ENCODE data around the gene SKAP2.

Gene SKAP2

DNA sequence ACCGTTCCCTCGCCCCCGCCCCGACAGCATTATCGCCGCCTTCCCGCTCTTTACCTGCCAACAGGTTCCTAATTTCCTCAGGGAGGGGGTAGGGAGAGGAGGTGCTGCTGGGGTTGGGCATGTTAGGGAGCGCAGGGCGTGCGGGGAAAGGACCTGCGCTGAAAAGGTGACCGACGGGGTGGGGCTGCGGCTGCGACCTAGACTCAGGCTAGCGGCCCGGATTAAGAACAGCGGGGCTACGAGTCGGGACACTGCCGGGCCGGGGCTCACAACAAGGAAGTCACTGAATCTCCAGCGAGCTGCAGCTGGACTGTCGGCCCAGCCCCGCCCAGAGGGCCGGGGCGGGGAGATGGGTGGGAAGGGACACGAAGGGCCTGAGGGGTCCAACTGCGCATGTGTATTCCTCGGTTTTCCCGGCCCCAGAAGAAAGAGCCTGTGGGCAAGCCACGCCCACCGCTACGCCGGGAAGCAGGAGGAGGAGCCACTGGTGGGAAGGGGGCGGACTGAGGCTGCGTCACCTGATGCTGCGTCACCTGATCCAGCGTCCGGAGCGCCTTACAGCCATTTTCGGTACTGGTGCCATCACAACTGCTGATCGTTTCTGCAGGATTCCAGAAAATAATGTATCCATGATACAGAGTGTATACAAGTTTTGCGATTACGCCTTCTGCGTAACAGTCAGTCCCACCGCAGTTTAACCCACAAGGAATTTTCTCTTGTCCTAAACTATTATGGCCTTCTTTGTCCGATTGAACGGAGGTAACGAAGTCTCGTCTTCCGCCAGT lies at the start of gene SKAP2 (continued):
- TF ChIP-seq KLF10 (tag by site-specific recombination; IDR thresholded peaks at IDR 0.05) (0 out of 2 replicates have a peak, but pooled peaks have one; percentile 29), REPIN1 (tag by site-specific recombination; IDR thresholded peaks at IDR 0.05; ENCODE audit: low read depth) (no peak), GFI1B (tag by site-specific recombination; IDR thresholded peaks at IDR 0.05) (no peak), ZBTB11 (tag by site-specific recombination; conservative IDR thresholded peaks at IDR 0.05; ENCODE audit: low read depth) (peak; percentile 76), ZNF785 (tag by site-specific recombination; IDR thresholded peaks at IDR 0.05) (no peak), ZEB2 (tag by site-specific recombination; IDR thresholded peaks at IDR 0.05) (no peak; the same call in 1 of the 2 replicates), ZBTB48 (tag by site-specific recombination; IDR thresholded peaks at IDR 0.05) (peak; percentile 63; the same call in 1 of the 2 replicates), ZNF645 (tag by site-specific recombination; IDR thresholded peaks at IDR 0.05) (no peak), ZNF658 (tag by site-specific recombination; IDR thresholded peaks at IDR 0.05) (no peak), ZNF416 (tag by site-specific recombination; IDR thresholded peaks at IDR 0.05) (no peak), ZNF571 (tag by site-specific recombination; IDR thresholded peaks at IDR 0.05) (no peak), ZNF404 (tag by site-specific recombination; IDR thresholded peaks at IDR 0.05) (no peak), ZNF558 (tag by site-specific recombination; IDR thresholded peaks at IDR 0.05) (no peak), SETDB1 (IDR thresholded peaks at IDR 0.05; ENCODE audit: insufficient read length, low read length) (no peak), ZNF610 (tag by site-specific recombination; IDR thresholded peaks at IDR 0.05; ENCODE audit: borderline replicate concordance) (0 out of 2 replicates have a peak, but pooled peaks have one; percentile 48), KLF9 (tag by site-specific recombination; IDR thresholded peaks at IDR 0.05; ENCODE audit: low read depth) (peak; percentile 90), ZNF48 (tag by site-specific recombination; IDR thresholded peaks at IDR 0.05) (no peak), BCL11A (tag by site-specific recombination; IDR thresholded peaks at IDR 0.05; ENCODE audit: low read depth) (no peak), ZIC2 (tag by site-specific recombination; IDR thresholded peaks at IDR 0.05) (0 out of 2 replicates have a peak, but pooled peaks have one; percentile 21), ZFP41 (tag by site-specific recombination; IDR thresholded peaks at IDR 0.05; ENCODE audit: borderline replicate concordance) (no peak), ZNF24 (tag by site-specific recombination; IDR thresholded peaks at IDR 0.05) (peak; percentile 41), ZNF76 (tag by site-specific recombination; IDR thresholded peaks at IDR 0.05; ENCODE audit: borderline replicate concordance, low read depth) (no peak; the same call in 1 of the 2 replicates), GLIS2 (tag by site-specific recombination; IDR thresholded peaks at IDR 0.05) (0 out of 2 replicates have a peak, but pooled peaks have one; percentile 23), ZNF544 (tag by site-specific recombination; IDR thresholded peaks at IDR 0.05) (no peak), ZNF114 (tag by site-specific recombination; IDR thresholded peaks at IDR 0.05) (no peak), ZSCAN16 (tag by site-specific recombination; IDR thresholded peaks at IDR 0.05) (no peak), ZBTB6 (tag by site-specific recombination; IDR thresholded peaks at IDR 0.05) (peak; percentile 66; the same call in 1 of the 2 replicates)
- TF ChIP-seq, protein P1, sequence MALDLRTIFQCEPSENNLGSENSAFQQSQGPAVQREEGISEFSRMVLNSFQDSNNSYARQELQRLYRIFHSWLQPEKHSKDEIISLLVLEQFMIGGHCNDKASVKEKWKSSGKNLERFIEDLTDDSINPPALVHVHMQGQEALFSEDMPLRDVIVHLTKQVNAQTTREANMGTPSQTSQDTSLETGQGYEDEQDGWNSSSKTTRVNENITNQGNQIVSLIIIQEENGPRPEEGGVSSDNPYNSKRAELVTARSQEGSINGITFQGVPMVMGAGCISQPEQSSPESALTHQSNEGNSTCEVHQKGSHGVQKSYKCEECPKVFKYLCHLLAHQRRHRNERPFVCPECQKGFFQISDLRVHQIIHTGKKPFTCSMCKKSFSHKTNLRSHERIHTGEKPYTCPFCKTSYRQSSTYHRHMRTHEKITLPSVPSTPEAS (tag by site-specific recombination; IDR thresholded peaks at IDR 0.05), result no peak
- TF ChIP-seq, protein P2, sequence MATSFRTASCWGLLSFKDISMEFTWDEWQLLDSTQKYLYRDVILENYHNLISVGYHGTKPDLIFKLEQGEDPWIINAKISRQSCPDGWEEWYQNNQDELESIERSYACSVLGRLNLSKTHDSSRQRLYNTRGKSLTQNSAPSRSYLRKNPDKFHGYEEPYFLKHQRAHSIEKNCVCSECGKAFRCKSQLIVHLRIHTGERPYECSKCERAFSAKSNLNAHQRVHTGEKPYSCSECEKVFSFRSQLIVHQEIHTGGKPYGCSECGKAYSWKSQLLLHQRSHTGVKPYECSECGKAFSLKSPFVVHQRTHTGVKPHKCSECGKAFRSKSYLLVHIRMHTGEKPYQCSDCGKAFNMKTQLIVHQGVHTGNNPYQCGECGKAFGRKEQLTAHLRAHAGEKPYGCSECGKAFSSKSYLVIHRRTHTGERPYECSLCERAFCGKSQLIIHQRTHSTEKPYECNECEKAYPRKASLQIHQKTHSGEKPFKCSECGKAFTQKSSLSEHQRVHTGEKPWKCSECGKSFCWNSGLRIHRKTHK (tag by site-specific recombination; IDR thresholded peaks at IDR 0.05), result no peak
- TF ChIP-seq, protein P3, sequence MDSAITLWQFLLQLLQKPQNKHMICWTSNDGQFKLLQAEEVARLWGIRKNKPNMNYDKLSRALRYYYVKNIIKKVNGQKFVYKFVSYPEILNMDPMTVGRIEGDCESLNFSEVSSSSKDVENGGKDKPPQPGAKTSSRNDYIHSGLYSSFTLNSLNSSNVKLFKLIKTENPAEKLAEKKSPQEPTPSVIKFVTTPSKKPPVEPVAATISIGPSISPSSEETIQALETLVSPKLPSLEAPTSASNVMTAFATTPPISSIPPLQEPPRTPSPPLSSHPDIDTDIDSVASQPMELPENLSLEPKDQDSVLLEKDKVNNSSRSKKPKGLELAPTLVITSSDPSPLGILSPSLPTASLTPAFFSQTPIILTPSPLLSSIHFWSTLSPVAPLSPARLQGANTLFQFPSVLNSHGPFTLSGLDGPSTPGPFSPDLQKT (IDR thresholded peaks at IDR 0.05; ENCODE audit: borderline replicate concordance, low read depth, low read length), result no peak
